Endothelial cell of umbilical vein (primary cell): Measurements from ENCODE around the gene MAPK4. TPM values are rescaled to one million over a fixed set of nuclear protein-coding genes. Genes with fewer than 3 reads are reported as not detected.

ENCODE experiments used
- BruUV-seq: library from RNA; stranded (reverse); fragments of 400-500 nt; replicated peaks from 2 replicates; lab custom pipeline; 2021; lab: Mats Ljungman, UMichigan
- CTCF ChIA-PET: fragments of 300-600, 350-600 bp; sonication (Branson Sonifier 250); formaldehyde crosslinking; loops from one replicate; lab custom pipeline; 2021; ENCODE audit warnings: antibody characterized with exemption, inconsistent platforms; lab: Charles Lee
- POLR2A ChIA-PET: fragments of 300-600, 350-600 bp; sonication (Branson Sonifier 250); formaldehyde crosslinking; loops from one replicate; lab custom pipeline; 2021; ENCODE audit warnings: antibody characterized with exemption, inconsistent platforms; lab: Charles Lee
- DNase-seq: peaks from one replicate; pipeline ENCODE4 v3.0.0-alpha.2; 2011; ENCODE audit warnings: low read depth, low spot score
- FAIRE-seq: peaks from 2 replicates; lab custom pipeline; 2011; peaks lifted over from hg19 to GRCh38; lab: Jason Lieb, UNC
- H2AFZ ChIP-seq: 2 replicates; pipeline ENCODE4 v1.6.0; 2012; ENCODE audit warnings: low read depth, low read length, control low read depth, inconsistent platforms
- H3K27ac ChIP-seq: 2 replicates; pipeline ENCODE4 v1.5.1; 2011; ENCODE audit warnings: low read depth, mild to moderate bottlenecking, control low read depth, low read length, moderate library complexity; ENCODE audit not compliant: insufficient read depth
- H3K27me3 ChIP-seq, 2 experiments: 2 replicates each; pipeline versions ENCODE4 v1.6.0 to v1.6.1; 2011; ENCODE audit warnings: low read length in 2 of 2, mixed read lengths in 1 of 2; ENCODE audit not compliant: control insufficient read depth in 2 of 2, insufficient read depth in 2 of 2
- H3K36me3 ChIP-seq, 2 experiments: 2 replicates in 1 of 2; 3 replicates in 1 of 2; pipeline ENCODE4 v1.5.1; 2011; ENCODE audit warnings: low read length in 2 of 2, mild to moderate bottlenecking in 1 of 2, moderate library complexity in 1 of 2; ENCODE audit not compliant: control insufficient read depth in 2 of 2, insufficient read depth in 2 of 2; ENCODE audit errors: extremely low read depth in 1 of 2
- H3K4me1 ChIP-seq: 3 replicates; pipeline ENCODE4 v1.5.1; 2011; ENCODE audit warnings: mild to moderate bottlenecking, low read length; ENCODE audit not compliant: control insufficient read depth, insufficient read depth; ENCODE audit errors: extremely low read depth
- H3K4me2 ChIP-seq: 2 replicates; pipeline ENCODE4 v1.6.1; 2011; ENCODE audit warnings: low read length, control low read depth, mixed read lengths; ENCODE audit not compliant: insufficient read depth
- H3K4me3 ChIP-seq, 3 experiments: fragments of 200-600 bp in 1 of 3; sonication (generic), shearing (Covaris generic) in 1 of 3; replicated peaks in 1 of 3; 2 replicates each; pipeline ENCODE4 v1.5.1; 2011 to 2016; ENCODE audit warnings: control low read depth in 3 of 3, low read length in 3 of 3, mild to moderate bottlenecking in 2 of 3, inconsistent platforms in 1 of 3, low read depth in 1 of 3, moderate library complexity in 1 of 3; ENCODE audit not compliant: insufficient read depth in 1 of 3
- H3K79me2 ChIP-seq: 2 replicates; pipeline ENCODE4 v1.6.0; 2012; ENCODE audit warnings: low read length, inconsistent platforms; ENCODE audit not compliant: control insufficient read depth, insufficient read depth
- H3K9ac ChIP-seq: replicated peaks from 2 replicates; pipeline ENCODE3; 2011; ENCODE audit warnings: low read length, control low read depth; ENCODE audit not compliant: insufficient read depth; ENCODE audit errors: extremely low read depth
- H3K9me1 ChIP-seq: replicated peaks from 3 replicates; pipeline ENCODE4 v1.6.0; 2011; ENCODE audit warnings: mild to moderate bottlenecking, low read length; ENCODE audit not compliant: control insufficient read depth, insufficient read depth; ENCODE audit errors: extremely low read depth
- H3K9me3 ChIP-seq: replicated peaks from 2 replicates; pipeline ENCODE4 v1.5.1; 2012; ENCODE audit warnings: low read length, inconsistent platforms; ENCODE audit not compliant: control insufficient read depth, insufficient read depth
- H4K20me1 ChIP-seq: replicated peaks from 2 replicates; pipeline ENCODE3; 2011; ENCODE audit warnings: mild to moderate bottlenecking, low read length; ENCODE audit not compliant: control insufficient read depth, insufficient read depth; ENCODE audit errors: extremely low read depth
- EZH2 ChIP-seq: IDR thresholded peaks from 2 replicates; pipeline ENCODE4 v1.6.1; 2012; ENCODE audit warnings: borderline replicate concordance, low read depth, mild to moderate bottlenecking, moderate library complexity, low read length, inconsistent platforms; ENCODE audit not compliant: severe bottlenecking
- FOS ChIP-seq: IDR thresholded peaks from 2 replicates; pipeline ENCODE4 v1.6.1; 2011; ENCODE audit warnings: mild to moderate bottlenecking, low read length, moderate library complexity, borderline replicate concordance; ENCODE audit not compliant: insufficient read depth
- JUN ChIP-seq: IDR thresholded peaks from 2 replicates; pipeline ENCODE4 v1.6.1; 2011; ENCODE audit warnings: borderline replicate concordance, low read depth; ENCODE audit not compliant: insufficient read length, insufficient read depth
- MAX ChIP-seq: IDR thresholded peaks from 2 replicates; pipeline ENCODE4 v1.6.1; 2011; ENCODE audit not compliant: insufficient read depth, insufficient read length
- MYC ChIP-seq: IDR thresholded peaks from one replicate; pipeline ENCODE4 v1.6.1; 2011; ENCODE audit warnings: mild to moderate bottlenecking, low read depth, low read length
- POLR2A ChIP-seq: IDR thresholded peaks from 2 replicates; pipeline ENCODE4 v1.6.1; 2012; ENCODE audit warnings: low read depth, mild to moderate bottlenecking, control low read depth, low read length
- POLR2AphosphoS5 ChIP-seq: IDR thresholded peaks from 2 replicates; pipeline ENCODE4 v1.6.1; 2012; ENCODE audit warnings: low read depth, mild to moderate bottlenecking, control low read depth, low read length, moderate library complexity; ENCODE audit not compliant: insufficient read depth
- dilution Hi-C: fragments of 300-500 bp; cut with MboI; formaldehyde crosslinking; loops from one replicate; pipeline ENCODE4 v1.15.0; 2019; ENCODE audit warnings: low sequenced_read_pairs; ENCODE audit not compliant: extremely low pct_ligation_motif_present
- intact Hi-C: fragments of 100-400 bp; cut with micrococcal nuclease; formaldehyde crosslinking; loops from one replicate; pipeline ENCODE4 v1.10.0; 2022
- polyA plus RNA-seq, 4 experiments: library from polyadenylated mRNA; depleted of rRNA in 3 of 4; stranded (reverse) in 3 of 4; unstranded in 1 of 4; fragments of >200 nt; gene quantifications; 2 replicates each; pipeline versions ENCODE4 v1.2.1 to v1.2.3, GENCODE V29; 2011 to 2012; ENCODE audit warnings: missing spikeins in 1 of 4
- total RNA-seq: library from RNA; stranded (reverse); gene quantifications from 2 replicates; pipeline ENCODE4 v1.2.3, GENCODE V29; 2021
- TF ChIP-seq, protein P1 (sequence below), 2 donors: IDR thresholded peaks; 1 replicate in 1 of 2; 2 replicates in 1 of 2; pipeline ENCODE4 v1.5.1; 2011; ENCODE audit warnings: low read length in 2 of 2, mild to moderate bottlenecking in 2 of 2, moderate library complexity in 2 of 2, control low read depth in 1 of 2, inconsistent platforms in 1 of 2, low read depth in 1 of 2; ENCODE audit not compliant: insufficient read depth in 1 of 2; ENCODE audit errors: extremely low read depth in 1 of 2

Gene MAPK4
- total and polyA plus RNA-seq, 2 donors (not counting 3 experiments of a cell fraction or from before 2014, with no cell fraction given) = not detected

- POLR2A ChIA-PET = interaction anchor here (0.5 kb wide), 1 partner anchor 501 kb away, joined by 3 read pairs; no protein-coding TSS in a partner anchor
- no peaks in the 10 kb centered on the region for H3K9me1 ChIP-seq
- FAIRE-seq (no peak), DNase-seq (no peak)
- no peak overlapping the region for H3K9ac ChIP-seq
- no peak overlapping the region for H3K27ac ChIP-seq
- H3K36me3 ChIP-seq = no peaks in the 10 kb centered on the region
- H3K27me3 ChIP-seq = no peaks in the 10 kb centered on the region
- no peak overlapping the region for H3K4me2 ChIP-seq
- no peak for TF ChIP-seq MAX
- no peak overlapping the region for H3K4me3 ChIP-seq
- dilution Hi-C loops = no loop called here
- no peaks in the 10 kb centered on the region for H4K20me1 ChIP-seq
- H3K4me1 ChIP-seq = no peaks in the 10 kb centered on the region
- no peaks in the 10 kb centered on the region for H3K9me3 ChIP-seq
- CTCF ChIA-PET = no interaction called here
- intact Hi-C loops = no loop called here
- no peaks in the 10 kb centered on the region for H3K79me2 ChIP-seq
- BruUV-seq = no TSS peak
- H2AFZ ChIP-seq = no peak overlapping the region
Measured at GRCh38 chr18:50697509-50697908, 137.6 kb downstream of the MAPK4 start.

DNA sequence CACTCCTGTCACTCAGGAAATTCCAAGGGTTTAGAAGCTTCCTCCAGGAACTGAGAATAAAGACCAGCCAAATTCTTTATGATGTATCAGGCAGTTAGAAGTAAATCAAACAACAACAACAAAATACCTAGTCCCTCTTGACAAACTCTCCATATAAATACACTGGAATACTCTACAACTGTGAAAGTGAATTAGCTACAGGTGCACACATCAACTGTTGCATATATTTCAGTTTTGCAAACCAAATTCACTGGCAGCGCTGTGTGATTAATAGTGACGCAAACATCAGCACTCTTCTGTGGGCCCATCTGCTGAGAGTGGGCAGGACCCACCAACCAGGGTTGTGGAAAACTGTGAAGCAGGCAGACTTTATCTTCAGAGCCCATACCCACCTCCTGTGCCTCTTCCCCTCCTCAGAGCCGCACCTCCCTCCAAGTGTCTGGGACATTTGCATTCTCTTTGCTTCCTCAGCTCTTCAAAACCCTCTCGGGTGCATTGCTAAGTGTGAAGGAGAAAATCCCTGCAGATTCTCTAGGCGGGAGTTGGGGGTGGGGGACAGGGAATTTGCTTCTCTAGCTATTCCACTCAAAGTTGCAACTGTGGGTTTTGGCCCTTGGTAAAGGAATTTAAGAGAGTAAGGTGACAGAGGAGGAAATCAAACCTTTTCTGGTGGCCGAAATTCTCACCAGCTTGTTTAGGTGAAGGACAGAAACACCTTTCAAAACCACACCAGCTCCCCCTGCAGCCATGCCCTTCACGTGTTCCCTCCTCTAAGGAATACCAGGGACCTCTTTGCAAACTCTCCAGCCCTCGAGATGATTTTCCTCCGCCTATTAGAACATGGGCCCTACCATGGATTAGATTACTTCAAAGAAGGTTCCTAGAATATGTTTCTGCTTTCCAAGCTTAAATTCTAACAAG is 140.6 kb downstream of the MAPK4 start:
- Histone ChIP-seq H3K4me3 (no peak overlapping the region), H3K27me3 (no peaks in the 10 kb centered on the region), H3K9me1 (no peaks in the 10 kb centered on the region), H3K4me2 (no peak overlapping the region), H3K79me2 (no peaks in the 10 kb centered on the region), H4K20me1 (no peaks in the 10 kb centered on the region), H3K36me3 (no peaks in the 10 kb centered on the region), H2AFZ (no peak overlapping the region), H3K9me3 (no peaks in the 10 kb centered on the region), H3K27ac (no peak overlapping the region), H3K4me1 (no peaks in the 10 kb centered on the region), H3K9ac (no peak overlapping the region)
- FAIRE-seq (no peak), DNase-seq (no peak)
- dilution Hi-C loops (no loop called here), intact Hi-C loops (no loop called here)
- no TSS peak for BruUV-seq
- TF ChIP-seq EZH2 = no peak
- no peak for TF ChIP-seq MYC
- no peak for TF ChIP-seq FOS
- TF ChIP-seq MAX = no peak
- TF ChIP-seq, protein P1, sequence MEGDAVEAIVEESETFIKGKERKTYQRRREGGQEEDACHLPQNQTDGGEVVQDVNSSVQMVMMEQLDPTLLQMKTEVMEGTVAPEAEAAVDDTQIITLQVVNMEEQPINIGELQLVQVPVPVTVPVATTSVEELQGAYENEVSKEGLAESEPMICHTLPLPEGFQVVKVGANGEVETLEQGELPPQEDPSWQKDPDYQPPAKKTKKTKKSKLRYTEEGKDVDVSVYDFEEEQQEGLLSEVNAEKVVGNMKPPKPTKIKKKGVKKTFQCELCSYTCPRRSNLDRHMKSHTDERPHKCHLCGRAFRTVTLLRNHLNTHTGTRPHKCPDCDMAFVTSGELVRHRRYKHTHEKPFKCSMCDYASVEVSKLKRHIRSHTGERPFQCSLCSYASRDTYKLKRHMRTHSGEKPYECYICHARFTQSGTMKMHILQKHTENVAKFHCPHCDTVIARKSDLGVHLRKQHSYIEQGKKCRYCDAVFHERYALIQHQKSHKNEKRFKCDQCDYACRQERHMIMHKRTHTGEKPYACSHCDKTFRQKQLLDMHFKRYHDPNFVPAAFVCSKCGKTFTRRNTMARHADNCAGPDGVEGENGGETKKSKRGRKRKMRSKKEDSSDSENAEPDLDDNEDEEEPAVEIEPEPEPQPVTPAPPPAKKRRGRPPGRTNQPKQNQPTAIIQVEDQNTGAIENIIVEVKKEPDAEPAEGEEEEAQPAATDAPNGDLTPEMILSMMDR (IDR thresholded peaks at IDR 0.05; ENCODE audit: extremely low read depth in 1 of 2, insufficient read depth in 1 of 2, low read depth in 1 of 2, low read length in 2 of 2) = no peak
- TF ChIP-seq POLR2AphosphoS5 = no peak
- no peak for TF ChIP-seq JUN
- no peak for TF ChIP-seq POLR2A
- ChIA-PET POLR2A (interaction anchor here (0.6 kb wide), 1 partner anchor 209 kb away, joined by 6 read pairs; no protein-coding TSS in a partner anchor), CTCF (no interaction called here)
